Suppressor macrophage treated with lipopolysaccharide for 1 hour (primary cell): ENCODE results near the gene SOCS4.
A peak's percentile ranks its signal among the peaks of the same experiment; 100 is the strongest.

Experiments used
- DNase-seq, 3 donors: peaks; one replicate each; pipeline ENCODE4 v3.0.0-alpha.2; 2020 to 2022

SOCS4 gene

DNA sequence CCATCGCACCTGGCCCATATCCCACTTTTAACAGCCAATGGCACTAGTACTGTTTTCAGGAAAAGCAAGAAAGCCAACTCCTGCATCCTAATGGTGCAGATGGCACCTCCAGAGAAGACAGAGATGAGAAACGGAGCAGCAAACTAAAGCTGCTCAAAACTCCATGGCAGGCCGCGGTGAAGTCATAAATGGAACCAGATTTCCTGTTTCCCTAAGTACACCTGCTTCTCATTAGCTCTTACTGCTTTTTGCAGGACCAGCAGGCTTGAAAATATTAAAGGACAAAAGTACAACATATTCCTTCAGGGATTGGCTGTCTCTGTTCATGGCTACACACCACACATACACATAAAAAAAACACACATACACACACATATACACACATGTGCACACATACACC, 65.3 kb downstream of the SOCS4 start:
- no peak for DNase-seq

DNA sequence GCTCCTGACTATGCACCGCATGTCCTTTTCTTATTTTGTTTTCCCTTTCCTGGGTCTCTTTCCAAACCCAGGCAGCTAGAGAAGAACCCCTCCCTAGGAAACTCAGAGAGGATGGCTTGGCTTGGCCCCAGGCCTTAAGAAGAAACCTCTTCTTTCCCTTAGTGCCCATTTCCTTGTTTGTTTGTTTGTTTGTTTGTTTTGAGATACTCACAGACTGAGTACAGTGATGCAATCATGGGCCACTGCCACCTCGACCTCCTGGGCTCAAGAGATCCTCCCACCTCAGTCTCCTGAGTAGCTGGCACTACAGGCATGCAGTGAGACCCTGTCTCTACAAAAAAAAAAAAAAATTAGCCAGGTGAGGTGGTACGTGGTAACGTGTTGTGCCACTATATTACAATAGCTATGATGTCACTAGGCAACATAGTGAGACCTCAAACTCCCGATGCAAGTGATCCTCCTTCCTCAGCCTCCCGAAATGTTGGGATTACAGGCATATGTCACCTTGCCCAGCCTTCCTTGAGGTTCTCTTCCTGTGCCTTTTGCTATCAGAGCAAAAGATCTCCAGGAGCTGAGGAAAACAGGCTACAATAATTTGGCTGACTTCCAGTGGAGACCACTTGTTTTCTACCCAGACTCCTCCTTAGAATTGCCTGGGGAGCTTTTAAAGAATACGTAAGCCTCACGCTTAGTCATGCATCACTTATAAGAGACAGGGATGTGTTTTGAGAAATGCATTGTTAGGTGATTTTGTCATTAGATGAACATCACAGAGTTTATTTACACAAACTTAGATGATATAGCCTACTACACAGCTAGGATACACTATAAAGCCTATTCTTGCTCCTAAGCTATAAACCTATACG, 67.5 kb downstream of the SOCS4 start:
- no peak for DNase-seq

DNA sequence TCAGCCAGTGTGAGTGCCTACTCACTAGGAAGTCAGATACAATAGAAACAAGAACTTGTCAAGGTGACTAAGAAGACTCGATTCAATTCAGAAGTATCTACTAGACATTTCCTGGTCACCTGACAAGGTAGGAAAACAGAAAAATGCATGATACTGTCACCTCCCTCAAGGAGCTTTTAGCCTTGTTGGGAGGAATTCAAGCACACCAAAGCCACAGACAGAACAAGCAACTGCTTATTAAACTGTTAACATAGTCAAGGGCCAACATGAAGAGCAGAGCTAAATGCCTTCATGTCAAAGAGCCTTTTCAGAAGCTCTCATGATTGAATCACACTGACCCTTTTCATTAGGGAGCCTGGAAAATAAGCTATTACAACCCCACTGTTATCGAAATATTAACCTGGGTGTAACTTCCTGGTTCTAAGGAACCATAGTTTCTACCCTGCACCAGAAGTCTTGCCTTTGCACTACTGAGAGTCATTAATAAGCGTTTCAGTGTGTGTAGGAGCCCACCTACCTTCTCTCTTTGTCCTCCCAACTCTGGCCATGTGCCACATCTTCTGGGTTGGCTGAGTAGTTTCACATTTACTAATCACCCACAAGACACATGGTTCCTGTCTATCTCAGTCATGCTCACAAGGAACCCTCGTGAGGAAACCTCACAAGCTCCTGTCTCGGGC, 71.0 kb downstream of the SOCS4 start:
- DNase-seq = peak; percentile 92 to 97 (median 96)

DNA sequence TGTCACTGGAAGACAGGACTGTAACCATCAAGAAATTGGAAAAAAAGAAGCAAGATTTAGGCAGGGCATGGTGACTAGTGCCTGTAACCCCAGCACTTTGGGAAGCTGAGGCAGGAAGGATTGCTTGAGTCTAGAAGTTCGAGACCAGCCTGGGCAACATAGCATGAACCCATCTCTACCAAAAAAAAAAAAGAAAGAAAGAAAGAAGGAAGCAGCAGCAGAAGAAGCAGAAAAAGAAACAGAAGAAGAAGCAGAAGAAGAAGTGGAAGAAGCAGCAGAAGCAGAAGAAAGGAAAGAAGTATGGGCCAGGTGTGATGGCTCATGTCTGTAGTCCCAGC, 71.5 kb downstream of the SOCS4 start:
- no peak for DNase-seq
